Ureter (tissue), 1 donor: ENCODE results near the gene CNTN4. TPM values are rescaled to one million over a fixed set of nuclear protein-coding genes. Genes with fewer than 3 reads are reported as not detected.
"Not testable (repeated sequence)": the region's sequence is repeated elsewhere in the genome, so short reads cannot be mapped to it uniquely, and the experiment has no call there.

Source experiments
- DNase-seq: peaks from one replicate; pipeline ENCODE4 v3.0.0-alpha.2; 2020; ENCODE audit warnings: low spot score
- total RNA-seq: library from RNA; stranded (reverse); gene quantifications from one replicate; pipeline ENCODE4 v1.2.4, GENCODE V29; 2023
- donor health status: DM: yes; HTN: yes; CAD: no.

The CNTN4 gene
- total RNA-seq, 1 donor from 2014 or later, result 15.3 TPM

GRCh38 chr3:2967871-2968270, 869.2 kb downstream of the CNTN4 start:
- DNase-seq, result no peak

GRCh38 chr3:2968475-2968874, 869.8 kb downstream of the CNTN4 start:
- DNase-seq, result no peak

GRCh38 chr3:2976212-2976611, 877.5 kb downstream of the CNTN4 start:
- DNase-seq, result no peak

GRCh38 chr3:2976796-2977195, 878.1 kb downstream of the CNTN4 start:
- DNase-seq, result no peak

GRCh38 chr3:2978977-2979732, 880.5 kb downstream of the CNTN4 start:
- no peak for DNase-seq

- no peak for DNase-seq
These were observed 885.6 kb downstream of the CNTN4 start for GRCh38 chr3:2984005-2984830.

- DNase-seq, result no peak
These were observed 886.2 kb downstream of the CNTN4 start for GRCh38 chr3:2984831-2985220.

GRCh38 chr3:2985479-2985878, 886.8 kb downstream of the CNTN4 start:
- DNase-seq, result no peak

GRCh38 chr3:2992534-2992933, 893.9 kb downstream of the CNTN4 start:
- DNase-seq, result no peak

- not testable (repeated sequence) for DNase-seq
These were observed 894.5 kb downstream of the CNTN4 start for GRCh38 chr3:2993130-2993529.

GRCh38 chr3:2993736-2994135, 895.1 kb downstream of the CNTN4 start:
- no peak for DNase-seq

GRCh38 chr3:2995195-2995594, 896.5 kb downstream of the CNTN4 start:
- no peak for DNase-seq

GRCh38 chr3:3005146-3005744, 906.6 kb downstream of the CNTN4 start:
- no peak for DNase-seq

GRCh38 chr3:3013317-3014052, 914.8 kb downstream of the CNTN4 start:
- no peak for DNase-seq

- DNase-seq, result no peak
These were observed 916.8 kb downstream of the CNTN4 start for GRCh38 chr3:3015185-3016089.

- DNase-seq, result no peak
These were observed 917.6 kb downstream of the CNTN4 start for GRCh38 chr3:3016226-3016625.

GRCh38 chr3:3020209-3020608, 921.5 kb downstream of the CNTN4 start:
- no peak for DNase-seq

- DNase-seq, result no peak
These were observed 924.6 kb downstream of the CNTN4 start for GRCh38 chr3:3023111-3023745.

GRCh38 chr3:3027976-3028567, 929.4 kb downstream of the CNTN4 start:
- no peak for DNase-seq

- no peak for DNase-seq
These were observed 932.7 kb downstream of the CNTN4 start for GRCh38 chr3:3031326-3031725.
